ENCODE data around the gene CHD6. TPM values are rescaled to one million over a fixed set of nuclear protein-coding genes. Genes with fewer than 3 reads are reported as not detected.

Gene CHD6
- polyA plus RNA-seq, 1 donor (not counting 4 experiments of a cell fraction or from before 2014, with no cell fraction given): 6.8 TPM

DNA sequence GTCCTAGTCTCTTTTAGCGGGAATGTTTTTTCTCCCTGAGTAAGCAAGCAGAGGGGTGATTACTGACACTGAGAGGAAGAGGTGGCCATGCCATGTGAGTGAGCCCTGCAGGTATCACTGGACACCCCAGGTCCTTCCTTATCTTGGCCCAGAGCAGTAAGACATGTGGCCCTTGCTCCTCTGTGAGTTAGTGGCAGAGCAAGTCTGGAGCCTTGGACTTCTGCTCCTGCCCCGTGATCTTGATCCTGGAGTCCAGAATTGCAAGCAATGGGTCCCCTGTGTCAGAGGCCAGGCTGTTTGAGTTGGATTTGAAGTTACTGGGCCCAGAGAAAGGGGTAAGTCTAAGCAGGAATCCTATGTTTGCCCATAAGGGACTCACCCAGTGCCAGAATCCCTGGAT, 159.4 kb downstream of the CHD6 start:
- dilution Hi-C loops (cut with MboI; ENCODE audit: extremely low pct_ligation_motif_present, low sequenced_read_pairs): no loop called here

DNA sequence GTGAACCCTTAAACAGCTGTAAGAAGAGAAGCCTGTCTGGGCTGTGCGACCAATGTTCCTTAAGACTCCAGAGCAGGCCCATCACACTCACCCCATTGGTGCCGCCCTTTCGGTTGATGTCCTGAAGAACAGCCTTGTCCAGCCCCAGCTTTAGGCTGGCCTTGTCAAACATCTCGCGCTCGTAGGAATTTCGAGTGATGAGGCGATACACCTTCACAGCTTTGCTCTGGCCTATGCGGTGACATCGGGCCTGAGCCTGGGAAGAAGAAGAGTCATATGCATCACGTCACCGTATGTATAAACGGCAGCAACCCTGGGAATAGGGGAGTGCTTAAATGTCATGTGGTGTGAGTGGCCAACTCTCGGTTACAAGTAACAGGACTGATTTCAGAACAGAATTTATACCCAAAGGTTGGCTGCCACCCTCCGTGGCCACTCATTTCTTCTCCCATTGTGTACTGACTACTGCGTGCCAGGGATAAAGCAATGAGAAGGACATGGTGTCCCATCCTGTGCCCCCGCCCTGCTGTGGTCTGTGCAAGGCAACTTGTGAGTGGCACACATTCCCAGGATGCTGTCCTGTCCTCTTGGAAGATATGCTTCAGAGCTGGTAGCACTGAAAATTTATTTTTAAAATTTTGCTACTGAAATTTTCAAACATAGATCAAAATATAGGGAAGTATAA, 160.9 kb downstream of the CHD6 start:
- H3K4me3 ChIP-seq (ENCODE audit: control insufficient read depth in 2 of 3, extremely low read depth in 1 of 3, insufficient read depth in 2 of 3, low read depth in 1 of 3, low read length in 3 of 3): no peak overlapping the region
- H3K9ac ChIP-seq (ENCODE audit: control insufficient read depth, extremely low read depth, insufficient read depth, low read length): no peak overlapping the region
- TF ChIP-seq, protein P1, sequence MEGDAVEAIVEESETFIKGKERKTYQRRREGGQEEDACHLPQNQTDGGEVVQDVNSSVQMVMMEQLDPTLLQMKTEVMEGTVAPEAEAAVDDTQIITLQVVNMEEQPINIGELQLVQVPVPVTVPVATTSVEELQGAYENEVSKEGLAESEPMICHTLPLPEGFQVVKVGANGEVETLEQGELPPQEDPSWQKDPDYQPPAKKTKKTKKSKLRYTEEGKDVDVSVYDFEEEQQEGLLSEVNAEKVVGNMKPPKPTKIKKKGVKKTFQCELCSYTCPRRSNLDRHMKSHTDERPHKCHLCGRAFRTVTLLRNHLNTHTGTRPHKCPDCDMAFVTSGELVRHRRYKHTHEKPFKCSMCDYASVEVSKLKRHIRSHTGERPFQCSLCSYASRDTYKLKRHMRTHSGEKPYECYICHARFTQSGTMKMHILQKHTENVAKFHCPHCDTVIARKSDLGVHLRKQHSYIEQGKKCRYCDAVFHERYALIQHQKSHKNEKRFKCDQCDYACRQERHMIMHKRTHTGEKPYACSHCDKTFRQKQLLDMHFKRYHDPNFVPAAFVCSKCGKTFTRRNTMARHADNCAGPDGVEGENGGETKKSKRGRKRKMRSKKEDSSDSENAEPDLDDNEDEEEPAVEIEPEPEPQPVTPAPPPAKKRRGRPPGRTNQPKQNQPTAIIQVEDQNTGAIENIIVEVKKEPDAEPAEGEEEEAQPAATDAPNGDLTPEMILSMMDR (optimal IDR thresholded peaks at IDR 0.05 in 1 of 3, IDR thresholded peaks at IDR 0.05 in 1 of 3, conservative IDR thresholded peaks at IDR 0.05 in 1 of 3; ENCODE audit: extremely low read depth in 1 of 3, insufficient read depth in 2 of 3, low read length in 3 of 3): no peak
- no peak for TF ChIP-seq EZH2 (IDR thresholded peaks at IDR 0.05; ENCODE audit: low read length)
- no peaks in the 10 kb centered on the region for H4K20me1 ChIP-seq (ENCODE audit: control insufficient read depth, extremely low read depth, insufficient read depth, low read length)
- dilution Hi-C loops (cut with MboI; ENCODE audit: extremely low pct_ligation_motif_present, low sequenced_read_pairs): no loop called here
- DNase-seq (ENCODE audit: low read depth, low spot score) (no peak), FAIRE-seq (no peak)
- H2AFZ ChIP-seq (ENCODE audit: control insufficient read depth, low read length): no peak overlapping the region
- no peaks in the 10 kb centered on the region for H3K9me1 ChIP-seq (ENCODE audit: control insufficient read depth, extremely low read depth, insufficient read depth, low read length)
- H3K4me1 ChIP-seq (ENCODE audit: control insufficient read depth, extremely low read depth, insufficient read depth, low read length): no peaks in the 10 kb centered on the region
- no peak overlapping the region for H3K4me2 ChIP-seq (ENCODE audit: control insufficient read depth, extremely low read depth, insufficient read depth, low read depth, low read length)
- no peak overlapping the region for H3K27ac ChIP-seq (ENCODE audit: control insufficient read depth, insufficient read depth, low read length)
- H3K36me3 ChIP-seq (ENCODE audit: control insufficient read depth in 2 of 2, extremely low read depth in 1 of 2, insufficient read depth in 2 of 2, low read length in 2 of 2): peaks cover 5 to 14% of the 10 kb centered on the region in 2 experiments
- H3K9me3 ChIP-seq (ENCODE audit: control insufficient read depth, low read depth, low read length): no peaks in the 10 kb centered on the region
- no peaks in the 10 kb centered on the region for H3K79me2 ChIP-seq (ENCODE audit: control insufficient read depth, insufficient read depth, low read length)
- H3K27me3 ChIP-seq (ENCODE audit: control insufficient read depth, extremely low read depth, insufficient read depth, low read length): no peaks in the 10 kb centered on the region

More for the DNA sequence above, 159.4 kb downstream of the CHD6 start:
- H3K27me3 ChIP-seq (ENCODE audit: control insufficient read depth, extremely low read depth, insufficient read depth, low read length): no peaks in the 10 kb centered on the region
- H3K27ac ChIP-seq (ENCODE audit: control insufficient read depth, insufficient read depth, low read length): no peak overlapping the region
- no peak overlapping the region for H3K4me3 ChIP-seq (ENCODE audit: control insufficient read depth in 2 of 3, extremely low read depth in 1 of 3, insufficient read depth in 2 of 3, low read depth in 1 of 3, low read length in 3 of 3)
- H3K4me1 ChIP-seq (ENCODE audit: control insufficient read depth, extremely low read depth, insufficient read depth, low read length): no peaks in the 10 kb centered on the region
- H3K9me3 ChIP-seq (ENCODE audit: control insufficient read depth, low read depth, low read length): no peaks in the 10 kb centered on the region
- H3K36me3 ChIP-seq (ENCODE audit: control insufficient read depth in 2 of 2, extremely low read depth in 1 of 2, insufficient read depth in 2 of 2, low read length in 2 of 2): peaks cover 0 to 6% of the 10 kb centered on the region in 2 experiments
- no peak for FAIRE-seq
- H3K9me1 ChIP-seq (ENCODE audit: control insufficient read depth, extremely low read depth, insufficient read depth, low read length): no peaks in the 10 kb centered on the region
- TF ChIP-seq, protein P1 (optimal IDR thresholded peaks at IDR 0.05 in 1 of 3, IDR thresholded peaks at IDR 0.05 in 1 of 3, conservative IDR thresholded peaks at IDR 0.05 in 1 of 3; ENCODE audit: extremely low read depth in 1 of 3, insufficient read depth in 2 of 3, low read length in 3 of 3): no peak
- TF ChIP-seq EZH2 (IDR thresholded peaks at IDR 0.05; ENCODE audit: low read length): no peak
- H3K79me2 ChIP-seq (ENCODE audit: control insufficient read depth, insufficient read depth, low read length): no peaks in the 10 kb centered on the region
- no peak for DNase-seq (ENCODE audit: low read depth, low spot score)
- H3K4me2 ChIP-seq (ENCODE audit: control insufficient read depth, extremely low read depth, insufficient read depth, low read depth, low read length): no peak overlapping the region
- no peak overlapping the region for H2AFZ ChIP-seq (ENCODE audit: control insufficient read depth, low read length)
- no peaks in the 10 kb centered on the region for H4K20me1 ChIP-seq (ENCODE audit: control insufficient read depth, extremely low read depth, insufficient read depth, low read length)
- H3K9ac ChIP-seq (ENCODE audit: control insufficient read depth, extremely low read depth, insufficient read depth, low read length): no peak overlapping the region

Data from keratinocyte (primary cell).